ENCODE results near the gene CCDC43.
"Not testable (repeated sequence)": the region's sequence is repeated elsewhere in the genome, so short reads cannot be mapped to it uniquely, and the experiment has no call there.

Gene CCDC43

DNA sequence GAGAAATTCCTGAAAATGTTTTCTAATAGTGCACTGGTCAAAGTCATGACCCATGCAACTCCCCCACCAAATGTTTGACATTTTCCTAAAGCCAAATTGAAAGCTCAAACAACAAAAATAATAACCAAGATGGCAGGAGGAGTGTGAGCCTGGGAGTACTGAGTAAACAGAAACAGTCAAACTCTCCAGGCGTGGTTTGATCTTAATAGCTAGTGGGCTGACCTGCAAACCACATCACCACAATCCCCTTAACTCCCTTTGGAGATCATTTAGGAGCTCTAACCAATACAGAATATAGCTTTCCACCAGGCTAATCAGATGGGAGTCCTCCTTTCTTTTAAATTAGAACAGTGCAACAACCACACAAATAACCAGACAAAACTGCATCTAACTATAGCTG lies 52.5 kb downstream of the CCDC43 start:
- H3K4me3 ChIP-seq (ENCODE audit: low read depth, low read length), result no peak overlapping the region
- no peak for TF ChIP-seq CTCF (IDR thresholded peaks at IDR 0.05; ENCODE audit: low read depth, low read length, missing control alignments)
- DNase-seq (ENCODE audit: low read depth), result no peak

DNA sequence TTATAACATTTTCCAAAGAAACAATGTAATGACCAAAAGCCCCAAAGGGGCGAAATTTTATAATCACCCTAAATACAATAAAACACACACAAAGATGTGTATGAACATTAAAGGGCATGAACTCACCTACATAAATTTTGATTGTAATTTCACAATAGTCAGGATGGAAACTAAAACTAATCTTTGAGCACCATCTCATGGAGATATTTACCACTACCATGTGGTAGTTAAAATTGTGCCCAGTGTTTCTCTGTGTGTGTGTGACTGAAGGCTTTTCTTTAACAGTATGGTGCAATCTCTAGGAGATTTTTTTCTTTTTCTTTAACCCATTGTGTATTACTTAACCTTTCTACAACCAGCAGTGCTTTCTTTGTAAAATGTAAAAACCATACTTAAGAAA lies 53.0 kb downstream of the CCDC43 start:
- TF ChIP-seq CTCF (IDR thresholded peaks at IDR 0.05; ENCODE audit: low read depth, low read length, missing control alignments), result no peak
- no peak for DNase-seq (ENCODE audit: low read depth)
- no peak overlapping the region for H3K4me3 ChIP-seq (ENCODE audit: low read depth, low read length)

- not testable (repeated sequence) for DNase-seq (ENCODE audit: low read depth)
Observed at GRCh38 chr17:44634401-44634800, 55.2 kb downstream of the CCDC43 start.

GRCh38 chr17:44633998-44634397 lies 55.6 kb downstream of the CCDC43 start:
- TF ChIP-seq CTCF (IDR thresholded peaks at IDR 0.05; ENCODE audit: low read depth, low read length, missing control alignments), result no peak
- DNase-seq (ENCODE audit: low read depth), result no peak
- H3K4me3 ChIP-seq (ENCODE audit: low read depth, low read length), result no peak overlapping the region

More at GRCh38 chr17:44634401-44634800, 55.2 kb downstream of the CCDC43 start:
- H3K4me3 ChIP-seq (ENCODE audit: low read depth, low read length), result not testable (repeated sequence)

DNA sequence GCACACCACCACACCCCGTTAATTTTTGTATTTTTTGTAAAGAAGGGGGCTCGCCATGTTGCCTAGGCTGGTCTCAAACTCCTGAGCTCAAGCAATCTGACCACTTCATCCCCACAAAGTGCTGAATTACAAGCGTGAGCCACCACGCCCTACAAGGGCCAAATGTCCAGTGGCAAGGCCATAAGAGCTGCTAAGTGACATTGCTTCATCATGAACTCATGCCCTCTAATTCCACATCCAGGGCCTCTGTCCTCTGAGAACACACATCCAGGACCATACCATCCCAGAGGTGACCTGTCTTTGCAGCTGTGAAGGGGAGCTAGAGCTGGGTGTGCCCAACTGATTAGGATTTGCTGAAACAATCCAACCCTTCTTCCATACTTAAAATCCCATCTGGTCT lies 58.9 kb downstream of the CCDC43 start:
- no peak for TF ChIP-seq CTCF (IDR thresholded peaks at IDR 0.05; ENCODE audit: low read depth, low read length, missing control alignments)

DNA sequence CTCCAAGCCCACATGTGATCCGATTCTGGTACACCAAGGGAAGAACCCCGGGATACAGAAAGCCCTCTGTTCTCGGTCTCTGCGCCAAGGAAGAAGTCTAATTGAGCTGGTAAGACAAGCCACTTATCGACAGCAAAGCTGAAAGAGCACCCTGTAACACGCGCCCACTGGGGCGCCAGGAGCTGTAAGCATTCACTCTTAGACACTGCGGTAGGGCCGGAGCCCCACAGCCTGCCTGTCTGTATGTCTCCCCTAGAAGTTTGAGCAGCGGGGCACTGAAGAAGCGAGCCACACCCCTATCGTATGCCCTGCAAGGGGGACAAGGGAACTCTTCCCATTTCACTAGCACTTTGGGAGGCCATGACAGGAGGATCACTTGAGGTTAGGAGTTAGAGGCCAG lies 60.3 kb downstream of the CCDC43 start:
- no peak overlapping the region for H3K4me3 ChIP-seq (ENCODE audit: low read depth, low read length)
- no peak for TF ChIP-seq CTCF (IDR thresholded peaks at IDR 0.05; ENCODE audit: low read depth, low read length, missing control alignments)
- no peak for DNase-seq (ENCODE audit: low read depth)

More for the DNA sequence above, 58.9 kb downstream of the CCDC43 start:
- no peak for DNase-seq (ENCODE audit: low read depth)
- H3K4me3 ChIP-seq (ENCODE audit: low read depth, low read length), result no peak overlapping the region

GRCh38 chr17:44628243-44629188 lies 61.1 kb downstream of the CCDC43 start:
- no peak for TF ChIP-seq CTCF (IDR thresholded peaks at IDR 0.05; ENCODE audit: low read depth, low read length, missing control alignments)
- DNase-seq (ENCODE audit: low read depth), result peak; percentile 34
- H3K4me3 ChIP-seq (ENCODE audit: low read depth, low read length), result peak overlapping the region; percentile 10
